GM12878 (cell line): ENCODE results near the gene KLK5. TPM values are rescaled to one million over a fixed set of nuclear protein-coding genes. Genes with fewer than 3 reads are reported as not detected.

Source experiments
- ATAC-seq: fragments of 200-7000 bp; cut with Tn5 transposase; 3 replicates; pipeline ENCODE4 v1.9.1; 2020; ENCODE audit warnings: mild to moderate bottlenecking, moderate library complexity
- BruUV-seq: library from RNA; stranded (reverse); fragments of 400-500 nt; replicated peaks from 2 replicates; lab custom pipeline; 2021; lab: Mats Ljungman, UMichigan
- CTCF ChIA-PET: fragments of 300-600 bp; sonication (Branson Sonifier 250); formaldehyde crosslinking; extraction: SDS; loops from one replicate; lab custom pipeline; 2021; ENCODE audit warnings: inconsistent platforms; lab: Yijun Ruan, JAX
- POLR2A ChIA-PET: fragments of 350-600 bp; formaldehyde crosslinking; extraction: SDS; loops from one replicate; lab custom pipeline; 2021; ENCODE audit warnings: inconsistent platforms; lab: Charles Lee
- RAD21 ChIA-PET: fragments of 300-600 bp; sonication (Branson Sonifier 250); formaldehyde crosslinking; loops from one replicate; lab custom pipeline; 2023; ENCODE audit warnings: antibody characterized with exemption; ENCODE audit not compliant: unreplicated experiment; lab: Charles Lee
- SMC1A ChIA-PET: fragments of 300-600 bp; sonication (Branson Sonifier 250); formaldehyde crosslinking; loops from one replicate; lab custom pipeline; 2023; ENCODE audit not compliant: unreplicated experiment, uncharacterized antibody; lab: Charles Lee
- DNase-seq: peaks from one replicate; pipeline ENCODE4 v3.0.0-alpha.2; 2011; ENCODE audit warnings: low read depth, low spot score
- FAIRE-seq: peaks from 3 replicates; lab custom pipeline; 2011; peaks lifted over from hg19 to GRCh38; lab: Jason Lieb, UNC
- H2AFZ ChIP-seq: 2 replicates; pipeline ENCODE4 v1.6.0; 2011; ENCODE audit warnings: low read depth, low read length, control low read depth; ENCODE audit not compliant: control insufficient read depth
- H3K27ac ChIP-seq: 2 replicates; pipeline ENCODE4 v1.5.1; 2011; ENCODE audit warnings: control low read depth; ENCODE audit not compliant: control insufficient read depth, insufficient read depth
- H3K27me3 ChIP-seq, 2 experiments: replicated peaks in 1 of 2; 2 replicates each; pipeline versions ENCODE4 v1.6.0 to v1.6.1; 2011; ENCODE audit warnings: low read length in 1 of 2; ENCODE audit not compliant: control insufficient read depth in 2 of 2, insufficient read depth in 2 of 2
- H3K36me3 ChIP-seq, 2 experiments: 2 replicates each; pipeline ENCODE4 v1.5.1; 2011; ENCODE audit warnings: low read length in 1 of 2; ENCODE audit not compliant: control insufficient read depth in 2 of 2, insufficient read depth in 2 of 2
- H3K4me1 ChIP-seq: 2 replicates; pipeline ENCODE4 v1.6.1; 2011; ENCODE audit warnings: mild to moderate bottlenecking, low read length, moderate library complexity, mixed read lengths; ENCODE audit not compliant: control insufficient read depth, insufficient read depth
- H3K4me2 ChIP-seq: 2 replicates; pipeline ENCODE4 v1.6.0; 2011; ENCODE audit warnings: control low read depth; ENCODE audit not compliant: control insufficient read depth, insufficient read depth
- H3K4me3 ChIP-seq: fragments of 200-600 bp; sonication (generic); 2 replicates; pipeline ENCODE4 v1.5.1; 2016
- H3K79me2 ChIP-seq: 2 replicates; pipeline ENCODE4 v1.6.0; 2011; ENCODE audit warnings: low read length; ENCODE audit not compliant: control insufficient read depth, insufficient read depth
- H3K9ac ChIP-seq: 2 replicates; pipeline ENCODE4 v1.8.0; 2011; ENCODE audit warnings: low read length, control low read depth, mixed read lengths; ENCODE audit not compliant: control insufficient read depth, insufficient read depth
- H3K9me3 ChIP-seq: replicated peaks from 3 replicates; pipeline ENCODE4 v1.5.1; 2011; ENCODE audit warnings: mild to moderate bottlenecking, low read length; ENCODE audit not compliant: control insufficient read depth, insufficient read depth
- H4K20me1 ChIP-seq: 2 replicates; pipeline ENCODE4 v1.6.0; 2011; ENCODE audit not compliant: control insufficient read depth, insufficient read depth
- ATF7 ChIP-seq: fragments of 450-650 bp; IDR thresholded peaks from 2 replicates; pipeline ENCODE4 v1.6.1; 2016; ENCODE audit warnings: low read depth, mild to moderate bottlenecking
- EP300 ChIP-seq, 2 experiments: fragments of 150-350 bp in 1 of 2; IDR thresholded peaks; 2 replicates each; pipeline ENCODE4 v1.6.1; 2011 to 2012; ENCODE audit warnings: low read depth in 2 of 2, low read length in 2 of 2, borderline replicate concordance in 1 of 2, improper control_type of control experiment in 1 of 2, inconsistent platforms in 1 of 2; ENCODE audit not compliant: control insufficient read depth in 1 of 2
- FOXM1 ChIP-seq: IDR thresholded peaks from 2 replicates; pipeline ENCODE4 v1.6.1; 2012; ENCODE audit warnings: low read depth, mild to moderate bottlenecking, inconsistent platforms, low read length, moderate library complexity
- IKZF1 ChIP-seq: fragments of 450-650 bp; conservative IDR thresholded peaks from 2 replicates; pipeline ENCODE4 v1.6.1; 2017; ENCODE audit warnings: antibody characterized with exemption, mild to moderate bottlenecking
- IKZF2 ChIP-seq, 2 experiments: fragments of 450-650 bp; IDR thresholded peaks; 2 replicates each; pipeline ENCODE4 v1.6.1; 2017; ENCODE audit warnings: mild to moderate bottlenecking in 2 of 2, moderate library complexity in 2 of 2
- NR2F1 ChIP-seq: fragments of 450-650 bp; conservative IDR thresholded peaks from 2 replicates; pipeline ENCODE4 v1.6.1; 2017; ENCODE audit warnings: mild to moderate bottlenecking
- PKNOX1 ChIP-seq: fragments of 450-650 bp; IDR thresholded peaks from 2 replicates; pipeline ENCODE4 v1.6.1; 2016; ENCODE audit warnings: mild to moderate bottlenecking
- SKIL ChIP-seq: fragments of 450-650 bp; IDR thresholded peaks from 2 replicates; pipeline ENCODE4 v1.6.1; 2017; ENCODE audit warnings: mild to moderate bottlenecking, low read depth, inconsistent platforms; ENCODE audit not compliant: poor library complexity, severe bottlenecking
- SMC3 ChIP-seq: IDR thresholded peaks from 2 replicates; pipeline ENCODE4 v1.6.1; 2011; ENCODE audit warnings: low read length, improper control_type of control experiment, borderline replicate concordance
- SREBF2 ChIP-seq: IDR thresholded peaks from 2 replicates; pipeline ENCODE4 v1.6.1; 2012; ENCODE audit warnings: mild to moderate bottlenecking, low read length
- WGBS: methylation state at CpG from one replicate; pipeline ENCODE4 v1.1.6; 2016; ENCODE audit warnings: low lambda C conversion rate; ENCODE audit not compliant: insufficient replicate concordance, insufficient coverage; ENCODE audit errors: missing lambda C conversion rate; 5-methylcytosine and 5-hydroxymethylcytosine counted together
- in situ Hi-C: fragments of 300-500 bp; cut with MboI; formaldehyde crosslinking; loops from 9 replicates; pipeline ENCODE4 v1.14.3; 2018; ENCODE audit warnings: mixed read lengths
- intact Hi-C: fragments of 100-400 bp; cut with micrococcal nuclease; formaldehyde crosslinking; loops from one replicate; pipeline ENCODE4 v1.14.2; 2022; ENCODE audit not compliant: unreplicated experiment
- polyA plus RNA-seq, 11 experiments: library from polyadenylated mRNA; depleted of rRNA in 4 of 11; unstranded in 6 of 11; stranded (reverse) in 5 of 11; fragments of >200 nt; fragmentation: Nextera tagmentation in 4 of 11; fragmentation: Illumina TruSeq in 1 of 11; extraction: Ambion mirVana in 4 of 11; extraction: Trizol in 1 of 11; gene quantifications; 1 replicate in 1 of 11; 2 replicates in 10 of 11; pipeline versions ENCODE4 v1.2.1 to v1.2.3, GENCODE V29; 2011 to 2016; ENCODE audit warnings: inconsistent platforms in 2 of 11, missing spikeins in 2 of 11, low read depth in 1 of 11
- total RNA-seq, 4 experiments: library from RNA; depleted of rRNA in 3 of 4; stranded (reverse); fragments of >200 nt in 3 of 4; fragmentation: Illumina TruSeq in 1 of 4; extraction: Trizol in 1 of 4; gene quantifications; 2 replicates each; pipeline versions ENCODE4 v1.2.1 to v1.2.3, GENCODE V29; 2013 to 2021
- TF ChIP-seq, protein P1 (sequence below): IDR thresholded peaks from 2 replicates; pipeline ENCODE4 v1.6.1; 2012; ENCODE audit warnings: low read length, inconsistent platforms

Gene KLK5
- total and polyA plus RNA-seq, 10 of the 15 experiments (the other 5 are each of a cell fraction or from before 2014, with no cell fraction given): 0.16 TPM; not detected in 9

- no TSS peak for BruUV-seq
- no peak for TF ChIP-seq SREBF2
- no peak for TF ChIP-seq EP300 (IDR thresholded peaks at IDR 0.05; ENCODE audit: borderline replicate concordance in 1 of 2, control insufficient read depth in 1 of 2, low read depth in 2 of 2, low read length in 2 of 2)
- 0 out of 2 replicates have a peak, but pooled peaks have one; percentile 30 for TF ChIP-seq IKZF1
- peak; percentile 24; the same call in 1 of the 2 replicates for TF ChIP-seq PKNOX1
- 0 out of 4 replicates have a peak, but pooled peaks of 1 of the 2 experiments have one; percentile 12 for TF ChIP-seq IKZF2 (IDR thresholded peaks at IDR 0.05)
- TF ChIP-seq NR2F1: no peak; the same call in 1 of the 2 replicates
- TF ChIP-seq ATF7: 0 out of 2 replicates have a peak, but pooled peaks have one; percentile 31
- TF ChIP-seq SKIL: peak; percentile 19
- TF ChIP-seq, protein P1, sequence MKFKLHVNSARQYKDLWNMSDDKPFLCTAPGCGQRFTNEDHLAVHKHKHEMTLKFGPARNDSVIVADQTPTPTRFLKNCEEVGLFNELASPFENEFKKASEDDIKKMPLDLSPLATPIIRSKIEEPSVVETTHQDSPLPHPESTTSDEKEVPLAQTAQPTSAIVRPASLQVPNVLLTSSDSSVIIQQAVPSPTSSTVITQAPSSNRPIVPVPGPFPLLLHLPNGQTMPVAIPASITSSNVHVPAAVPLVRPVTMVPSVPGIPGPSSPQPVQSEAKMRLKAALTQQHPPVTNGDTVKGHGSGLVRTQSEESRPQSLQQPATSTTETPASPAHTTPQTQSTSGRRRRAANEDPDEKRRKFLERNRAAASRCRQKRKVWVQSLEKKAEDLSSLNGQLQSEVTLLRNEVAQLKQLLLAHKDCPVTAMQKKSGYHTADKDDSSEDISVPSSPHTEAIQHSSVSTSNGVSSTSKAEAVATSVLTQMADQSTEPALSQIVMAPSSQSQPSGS: no peak
- no peak for TF ChIP-seq FOXM1
- no peak for TF ChIP-seq SMC3
- CTCF ChIA-PET: interaction anchor here (0.6 to 4.5 kb wide), 58 partner anchors 10 to 693 kb away, joined by 3 to 42 read pairs (median 5); partner anchors contain the start of genes ACP4, KLK2, KLK3 and KLK4
- RAD21 ChIA-PET: interaction anchor here (0.8 to 2.5 kb wide), 42 partner anchors 10 to 553 kb away, joined by 3 to 41 read pairs (median 5); partner anchors contain the start of genes KLK3 and KLK4
- in situ Hi-C loops: loop anchor here (10.0 kb wide), 1 partner anchor 387 kb away; no protein-coding TSS in a partner anchor
- Histone ChIP-seq H3K4me2 (no peak overlapping the region), H3K36me3 (no peaks in the 10 kb centered on the region), H3K9me3 (no peaks in the 10 kb centered on the region), H3K9ac (0 out of 2 replicates have a peak overlapping the region, but pooled peaks have one; percentile 5), H3K4me3 (no peak overlapping the region), H3K27me3 (no peaks in the 10 kb centered on the region), H3K27ac (no peak overlapping the region), H2AFZ (peak overlapping the region; percentile 18; the same call in 1 of the 2 replicates), H3K4me1 (no peaks in the 10 kb centered on the region), H4K20me1 (no peaks in the 10 kb centered on the region), H3K79me2 (no peaks in the 10 kb centered on the region)
- SMC1A ChIA-PET: interaction anchor here (0.7 to 3.0 kb wide), 34 partner anchors 9 to 564 kb away, joined by 3 to 37 read pairs (median 6); partner anchors contain the start of gene POLD1
- DNase-seq (no peak), ATAC-seq (peak; percentile 65), FAIRE-seq (no peak)
- POLR2A ChIA-PET: interaction anchor here (0.5 to 1.2 kb wide), 2 partner anchors 121 to 207 kb away, joined by 3 to 4 read pairs; no protein-coding TSS in a partner anchor
- 4% methylated on average over 12 of the region's 12 CpGs for WGBS
- intact Hi-C loops: loop anchor here (1.0 to 2.0 kb wide), 4 partner anchors 83 to 384 kb away; no protein-coding TSS in a partner anchor
These were observed 31.2 kb downstream of the KLK5 start for GRCh38 chr19:50921426-50922316.
